Thyroid gland (tissue), 4 donors: ENCODE data around the gene PIGQ.

Experiments used
- CTCF ChIP-seq, 6 experiments: fragments of 200-600 bp in 3 of 6; fragments of 450-650 bp in 3 of 6; sonication (generic) in 3 of 6; IDR thresholded peaks; one replicate each; pipeline ENCODE4 v1.5.1; 2016 to 2019; ENCODE audit warnings: antibody characterized with exemption in 6 of 6, mild to moderate bottlenecking in 2 of 6, inconsistent platforms in 1 of 6, moderate library complexity in 1 of 6
- POLR2A ChIP-seq, 2 donors: fragments of 450-650 bp; IDR thresholded peaks; one replicate each; pipeline ENCODE4 v1.6.1; 2017; ENCODE audit warnings: antibody characterized with exemption in 2 of 2, mild to moderate bottlenecking in 2 of 2, moderate library complexity in 1 of 2

GRCh38 chr16:590188-590814, 20.5 kb downstream of the PIGQ start:
- TF ChIP-seq CTCF (IDR thresholded peaks at IDR 0.05), result no peak
- TF ChIP-seq POLR2A (IDR thresholded peaks at IDR 0.05), result no peak
